Mucosa of descending colon (tissue), 3 donors: ENCODE measurements around the gene CADM2. TPM values are rescaled to one million over a fixed set of nuclear protein-coding genes. Genes with fewer than 3 reads are reported as not detected.

Source experiments
- ATAC-seq: fragments of 200-7000 bp; cut with Tn5 transposase; one replicate; pipeline ENCODE4 v1.9.1; 2020; ENCODE audit warnings: mild to moderate bottlenecking, moderate library complexity
- DNase-seq, 3 donors: peaks; one replicate each; pipeline ENCODE4 v3.0.0-alpha.2; 2020
- H3K36me3 ChIP-seq: fragments of 200-600 bp; one replicate; pipeline ENCODE4 v1.8.0; 2021; ENCODE audit warnings: low read depth, mild to moderate bottlenecking
- H3K4me1 ChIP-seq: fragments of 200-600 bp; one replicate; pipeline ENCODE4 v1.8.0; 2021; ENCODE audit warnings: low read depth, mild to moderate bottlenecking
- H3K4me3 ChIP-seq: fragments of 200-600 bp; one replicate; pipeline ENCODE4 v1.8.0; 2021; ENCODE audit warnings: mild to moderate bottlenecking
- H3K9me3 ChIP-seq: fragments of 200-600 bp; one replicate; pipeline ENCODE4 v1.8.0; 2021; ENCODE audit warnings: mild to moderate bottlenecking
- intact Hi-C, 2 donors: fragments of 100-400 bp; cut with DNase I in 1 of 2; cut with micrococcal nuclease in 1 of 2; formaldehyde crosslinking; loops; one replicate each; pipeline versions ENCODE4 v1.11.0 to v1.11.1; 2022; cut with DNase I, micrococcal nuclease
- total RNA-seq, 3 donors: library from RNA; stranded (reverse); fragmentation: NEBNext Ultra II Directional in 2 of 3; extraction: Animal tissue kit (Norgen Biotek cat#: 25700) in 2 of 3; gene quantifications; one replicate each; pipeline versions ENCODE4 v1.2.1 to v1.2.4, GENCODE V29; 2021 to 2023
- TF ChIP-seq, protein P1 (sequence below): fragments of 200-600 bp; IDR thresholded peaks from one replicate; pipeline ENCODE4 v1.8.0; 2022; ENCODE audit warnings: antibody characterized with exemption, mild to moderate bottlenecking
- donor health status: DM: no; HTN: no; CAD: no; lungs with moderate emphysema.
- donor health status: DM: no; HTN: no; CAD: no.
- donor health status: DM: no; HTN: yes; CAD: no.

Gene CADM2
- total RNA-seq, 3 donors from 2014 or later, result 0.67 to 12.8 (median 1.2) TPM

GRCh38 chr3:85313380-85313779 lies 354.6 kb downstream of the CADM2 start:
- no peak overlapping the region for H3K4me3 ChIP-seq
- H3K36me3 ChIP-seq, result no peaks in the 10 kb centered on the region
- ATAC-seq (no peak), DNase-seq (no peak)
- no peaks in the 10 kb centered on the region for H3K9me3 ChIP-seq
- TF ChIP-seq, protein P1, sequence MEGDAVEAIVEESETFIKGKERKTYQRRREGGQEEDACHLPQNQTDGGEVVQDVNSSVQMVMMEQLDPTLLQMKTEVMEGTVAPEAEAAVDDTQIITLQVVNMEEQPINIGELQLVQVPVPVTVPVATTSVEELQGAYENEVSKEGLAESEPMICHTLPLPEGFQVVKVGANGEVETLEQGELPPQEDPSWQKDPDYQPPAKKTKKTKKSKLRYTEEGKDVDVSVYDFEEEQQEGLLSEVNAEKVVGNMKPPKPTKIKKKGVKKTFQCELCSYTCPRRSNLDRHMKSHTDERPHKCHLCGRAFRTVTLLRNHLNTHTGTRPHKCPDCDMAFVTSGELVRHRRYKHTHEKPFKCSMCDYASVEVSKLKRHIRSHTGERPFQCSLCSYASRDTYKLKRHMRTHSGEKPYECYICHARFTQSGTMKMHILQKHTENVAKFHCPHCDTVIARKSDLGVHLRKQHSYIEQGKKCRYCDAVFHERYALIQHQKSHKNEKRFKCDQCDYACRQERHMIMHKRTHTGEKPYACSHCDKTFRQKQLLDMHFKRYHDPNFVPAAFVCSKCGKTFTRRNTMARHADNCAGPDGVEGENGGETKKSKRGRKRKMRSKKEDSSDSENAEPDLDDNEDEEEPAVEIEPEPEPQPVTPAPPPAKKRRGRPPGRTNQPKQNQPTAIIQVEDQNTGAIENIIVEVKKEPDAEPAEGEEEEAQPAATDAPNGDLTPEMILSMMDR, result no peak
- intact Hi-C loops, result no loop called here
- H3K4me1 ChIP-seq, result no peaks in the 10 kb centered on the region

DNA sequence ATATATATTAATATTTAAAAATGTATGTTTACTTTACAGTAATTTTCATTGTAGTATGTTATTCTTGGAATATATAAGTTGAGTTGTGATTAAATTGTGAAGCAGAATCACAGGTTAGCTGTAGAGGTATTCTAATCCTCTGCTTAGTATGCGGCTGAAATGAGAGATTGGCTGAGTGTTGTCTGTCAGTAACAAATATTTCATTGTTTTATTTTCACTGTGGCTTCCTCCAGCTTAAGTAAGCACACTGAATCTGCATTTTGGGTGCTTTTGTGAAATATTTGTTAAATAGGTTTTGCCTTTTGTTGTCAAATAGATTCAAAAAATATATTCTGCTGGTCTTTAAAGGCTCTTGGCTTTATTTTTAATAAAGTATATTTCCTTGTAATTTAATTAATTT lies 357.5 kb downstream of the CADM2 start:
- Histone ChIP-seq H3K36me3 (no peaks in the 10 kb centered on the region), H3K9me3 (no peaks in the 10 kb centered on the region), H3K4me3 (no peak overlapping the region), H3K4me1 (no peaks in the 10 kb centered on the region)
- TF ChIP-seq, protein P1, result no peak
- intact Hi-C loops, result no loop called here
- DNase-seq (no peak), ATAC-seq (no peak)

GRCh38 chr3:85321892-85322291 lies 363.1 kb downstream of the CADM2 start:
- no peak overlapping the region for H3K4me3 ChIP-seq
- H3K9me3 ChIP-seq, result no peaks in the 10 kb centered on the region
- no peaks in the 10 kb centered on the region for H3K4me1 ChIP-seq
- DNase-seq (no peak), ATAC-seq (no peak)
- intact Hi-C loops, result no loop called here
- no peaks in the 10 kb centered on the region for H3K36me3 ChIP-seq
- TF ChIP-seq, protein P1, result no peak

GRCh38 chr3:85330071-85330470 lies 371.3 kb downstream of the CADM2 start:
- Histone ChIP-seq H3K9me3 (no peaks in the 10 kb centered on the region), H3K36me3 (no peaks in the 10 kb centered on the region), H3K4me1 (no peaks in the 10 kb centered on the region), H3K4me3 (no peak overlapping the region)
- TF ChIP-seq, protein P1, result no peak
- intact Hi-C loops, result no loop called here
- DNase-seq, result no peak
- ATAC-seq, result no peak

DNA sequence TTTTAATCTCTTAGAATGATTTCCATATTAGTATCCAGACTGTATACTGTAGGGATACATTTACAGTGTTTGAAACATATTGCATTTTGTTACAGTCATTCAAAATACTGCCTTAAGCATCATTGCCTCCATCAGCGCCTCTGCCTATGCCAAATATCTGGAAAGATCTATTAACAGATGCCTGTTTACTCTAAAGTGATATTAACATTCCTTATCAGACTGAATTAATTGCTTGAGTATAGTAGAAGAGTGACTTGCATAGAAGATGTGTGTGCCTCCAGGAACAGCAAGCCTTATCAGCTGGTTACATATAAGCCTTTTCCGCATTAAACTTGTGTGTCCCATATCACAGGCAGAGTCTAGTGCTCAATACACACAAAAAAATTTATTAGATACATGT lies 379.1 kb downstream of the CADM2 start:
- TF ChIP-seq, protein P1, result no peak
- Histone ChIP-seq H3K4me3 (no peak overlapping the region), H3K36me3 (no peaks in the 10 kb centered on the region), H3K9me3 (no peaks in the 10 kb centered on the region), H3K4me1 (no peaks in the 10 kb centered on the region)
- intact Hi-C loops, result no loop called here
- ATAC-seq (no peak), DNase-seq (no peak)

DNA sequence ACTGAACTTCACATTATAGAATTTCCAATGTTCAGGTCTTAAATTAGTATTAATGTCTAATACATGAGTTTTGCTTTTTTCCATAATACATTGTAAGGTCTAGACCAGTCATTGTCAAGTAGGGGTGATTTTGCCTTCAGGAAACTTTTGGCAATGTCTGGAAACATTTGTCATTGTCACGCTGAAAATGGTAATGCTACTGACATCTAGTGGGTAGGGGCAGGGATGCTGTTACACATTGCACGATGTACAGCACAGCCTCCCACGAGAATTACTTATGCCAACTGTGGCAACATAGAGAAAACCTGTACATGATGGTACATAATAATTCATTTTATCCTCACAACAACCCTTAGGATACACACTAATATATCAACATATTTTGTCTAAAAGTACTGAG lies 384.1 kb downstream of the CADM2 start:
- intact Hi-C loops, result no loop called here
- Histone ChIP-seq H3K9me3 (no peaks in the 10 kb centered on the region), H3K4me1 (no peaks in the 10 kb centered on the region), H3K36me3 (no peaks in the 10 kb centered on the region), H3K4me3 (no peak overlapping the region)
- DNase-seq, result peak in 1 of 3 donors; percentile 10
- no peak for ATAC-seq
- TF ChIP-seq, protein P1, result no peak
